OCI-LY1 (cell line): ENCODE data around the gene HINT2.

Experiments
- H2AFZ ChIP-seq: fragments of 200-600 bp; sonication (generic), shearing (Covaris generic); 2 replicates; pipeline ENCODE4 v1.6.0; 2014; ENCODE audit warnings: antibody characterized with exemption, mild to moderate bottlenecking, low read length
- H3F3A ChIP-seq: fragments of 200-600 bp; sonication (generic), shearing (Covaris generic); 2 replicates; pipeline ENCODE4 v1.6.0; 2014; ENCODE audit warnings: mild to moderate bottlenecking, antibody characterized with exemption, low read length, moderate library complexity; ENCODE audit not compliant: insufficient read depth
- H3K27ac ChIP-seq: fragments of 200-600 bp; sonication (generic); 2 replicates; pipeline ENCODE4 v1.5.1; 2014; ENCODE audit warnings: low read length, mixed run types, mild to moderate bottlenecking, low read depth; ENCODE audit not compliant: poor library complexity, severe bottlenecking
- H3K27me3 ChIP-seq: fragments of 200-600 bp; sonication (generic); 2 replicates; pipeline ENCODE4 v1.6.0; 2014; ENCODE audit warnings: antibody characterized with exemption, mild to moderate bottlenecking, low read length, moderate library complexity; ENCODE audit not compliant: insufficient read depth
- H3K36me3 ChIP-seq: fragments of 200-600 bp; sonication (generic); 2 replicates; pipeline ENCODE4 v1.6.1; 2014; ENCODE audit warnings: mild to moderate bottlenecking, antibody characterized with exemption, low read length, moderate library complexity, mixed read lengths; ENCODE audit not compliant: insufficient read depth
- H3K4me1 ChIP-seq: fragments of 200-600 bp; sonication (generic); 2 replicates; pipeline ENCODE4 v1.5.1; 2014; ENCODE audit warnings: mild to moderate bottlenecking, low read length, moderate library complexity; ENCODE audit not compliant: insufficient read depth, severe bottlenecking
- H3K4me2 ChIP-seq: fragments of 200-600 bp; sonication (generic), shearing (Covaris generic); 2 replicates; pipeline ENCODE4 v1.6.1; 2014; ENCODE audit warnings: low read length
- H3K4me3 ChIP-seq: fragments of 200-600 bp; sonication (generic); 2 replicates; pipeline ENCODE4 v1.5.1; 2014; ENCODE audit warnings: low read length, low read depth, mild to moderate bottlenecking, mixed read lengths; ENCODE audit not compliant: poor library complexity, severe bottlenecking
- H3K79me2 ChIP-seq: fragments of 200-600 bp; shearing (Covaris generic); 2 replicates; pipeline ENCODE4 v1.6.1; 2016; ENCODE audit warnings: mixed run types, low read length, mixed read lengths; ENCODE audit not compliant: insufficient read depth
- H3K9ac ChIP-seq: fragments of 200-600 bp; sonication (generic), shearing (Covaris generic); 2 replicates; pipeline ENCODE4 v1.6.1; 2014; ENCODE audit warnings: mild to moderate bottlenecking, low read length, mixed read lengths
- H3K9me2 ChIP-seq: fragments of 200-600 bp; sonication (generic), shearing (Covaris generic); 2 replicates; pipeline ENCODE4 v1.6.1; 2014; ENCODE audit warnings: low read depth, mild to moderate bottlenecking, low read length, mixed read lengths
- H3K9me3 ChIP-seq: fragments of 200-600 bp; shearing (Covaris generic); 2 replicates; pipeline ENCODE4 v1.6.1; 2014; ENCODE audit warnings: low read length, mixed read lengths
- H4K20me1 ChIP-seq: fragments of 200-600 bp; sonication (generic), shearing (Covaris generic); 2 replicates; pipeline ENCODE4 v1.6.0; 2016; ENCODE audit warnings: mild to moderate bottlenecking, low read length; ENCODE audit not compliant: insufficient read depth
- EZH2 ChIP-seq: fragments of 200-600 bp; sonication (generic), shearing (Covaris generic); IDR thresholded peaks from 2 replicates; pipeline ENCODE4 v1.8.0; 2017; ENCODE audit warnings: borderline replicate concordance, mixed run types, mild to moderate bottlenecking, antibody characterized with exemption, low read length, moderate library complexity, mixed read lengths
- TF ChIP-seq, protein P1 (sequence below): fragments of 200-600 bp; sonication (generic), shearing (Covaris generic); IDR thresholded peaks from 2 replicates; pipeline ENCODE4 v1.5.1; 2017; ENCODE audit warnings: mild to moderate bottlenecking, antibody characterized with exemption, low read length, moderate library complexity, mixed read lengths

The HINT2 gene

DNA sequence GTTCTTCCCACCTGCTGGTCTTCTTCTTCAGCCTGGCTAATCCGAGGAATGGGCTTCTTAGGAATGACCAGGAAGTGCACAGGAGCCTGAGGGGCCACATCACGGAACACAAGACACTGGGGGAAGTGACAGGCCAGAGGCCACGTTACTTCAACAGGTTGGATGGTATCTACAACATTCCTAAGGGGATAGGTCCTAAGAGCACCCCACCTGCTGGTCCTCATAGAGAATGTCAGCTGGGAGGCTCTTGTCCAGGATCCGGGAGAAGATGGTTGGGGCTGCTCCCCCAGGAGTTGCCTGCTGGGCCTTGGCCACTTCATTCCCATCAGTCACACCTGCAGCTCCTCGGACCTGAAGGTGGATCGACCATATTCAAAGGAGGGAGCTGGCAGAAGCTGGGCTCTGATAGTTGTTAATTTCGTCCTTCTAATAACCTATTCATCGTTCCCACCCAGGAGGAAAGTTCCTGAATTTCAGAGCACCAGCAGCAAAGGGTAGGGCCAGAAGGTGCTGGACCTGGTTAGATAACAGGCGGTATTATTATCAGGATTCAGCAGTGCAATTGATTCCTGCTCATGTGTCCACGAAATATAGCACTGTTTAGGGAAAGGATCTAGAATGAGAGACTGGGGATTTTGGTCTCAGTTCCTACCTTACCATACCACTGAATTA lies 1.3 kb downstream of the HINT2 start:
- Histone ChIP-seq H4K20me1 (no peaks in the 10 kb centered on the region), H3K79me2 (no peaks in the 10 kb centered on the region), H3K9me3 (no peaks in the 10 kb centered on the region), H3K27ac (peak overlapping the region; percentile 78), H3K27me3 (no peaks in the 10 kb centered on the region), H3K9me2 (no peaks in the 10 kb centered on the region), H3K4me1 (peaks cover 33% of the 10 kb centered on the region), H3K4me3 (peak overlapping the region; percentile 77), H3K4me2 (peak overlapping the region; percentile 79), H3K9ac (peak overlapping the region; percentile 91), H3F3A (no peaks in the 10 kb centered on the region), H2AFZ (no peak overlapping the region), H3K36me3 (no peaks in the 10 kb centered on the region; the same call in none of the 2 replicates)
- TF ChIP-seq, protein P1, sequence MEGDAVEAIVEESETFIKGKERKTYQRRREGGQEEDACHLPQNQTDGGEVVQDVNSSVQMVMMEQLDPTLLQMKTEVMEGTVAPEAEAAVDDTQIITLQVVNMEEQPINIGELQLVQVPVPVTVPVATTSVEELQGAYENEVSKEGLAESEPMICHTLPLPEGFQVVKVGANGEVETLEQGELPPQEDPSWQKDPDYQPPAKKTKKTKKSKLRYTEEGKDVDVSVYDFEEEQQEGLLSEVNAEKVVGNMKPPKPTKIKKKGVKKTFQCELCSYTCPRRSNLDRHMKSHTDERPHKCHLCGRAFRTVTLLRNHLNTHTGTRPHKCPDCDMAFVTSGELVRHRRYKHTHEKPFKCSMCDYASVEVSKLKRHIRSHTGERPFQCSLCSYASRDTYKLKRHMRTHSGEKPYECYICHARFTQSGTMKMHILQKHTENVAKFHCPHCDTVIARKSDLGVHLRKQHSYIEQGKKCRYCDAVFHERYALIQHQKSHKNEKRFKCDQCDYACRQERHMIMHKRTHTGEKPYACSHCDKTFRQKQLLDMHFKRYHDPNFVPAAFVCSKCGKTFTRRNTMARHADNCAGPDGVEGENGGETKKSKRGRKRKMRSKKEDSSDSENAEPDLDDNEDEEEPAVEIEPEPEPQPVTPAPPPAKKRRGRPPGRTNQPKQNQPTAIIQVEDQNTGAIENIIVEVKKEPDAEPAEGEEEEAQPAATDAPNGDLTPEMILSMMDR, result peak; percentile 41; the same call in 1 of the 2 replicates
- TF ChIP-seq EZH2, result no peak

DNA sequence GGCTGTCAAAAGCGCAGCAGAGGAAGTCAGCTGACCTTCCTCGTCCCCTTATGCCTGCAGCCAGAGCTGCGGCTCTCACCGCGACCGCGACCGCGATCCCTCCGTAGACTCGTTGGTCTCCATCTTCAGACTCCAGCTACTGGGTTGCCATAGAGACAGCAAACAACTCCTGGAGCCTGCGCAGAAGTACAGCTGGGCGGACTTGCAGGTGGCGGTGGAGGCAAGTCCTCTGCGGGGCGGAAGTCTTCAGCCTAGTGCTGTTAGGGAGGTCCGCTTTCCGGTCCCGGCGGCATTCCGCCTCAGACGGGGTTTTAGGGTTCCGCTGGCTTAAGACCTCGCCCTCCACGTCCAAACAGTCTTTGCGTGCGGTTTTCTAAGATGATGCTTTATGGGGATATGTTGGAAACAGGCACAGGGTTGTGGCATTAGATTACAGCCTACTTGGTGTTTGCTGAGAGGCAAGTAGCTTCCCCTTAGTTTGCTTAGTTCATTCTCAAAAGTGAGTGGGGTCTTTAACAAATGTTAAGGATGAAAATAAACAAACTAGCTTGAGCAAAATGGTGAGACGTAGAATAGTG lies 2.7 kb downstream of the HINT2 start, which contains the start of gene SPAG8:
TSS of gene SPAG8 (minus strand) at position 238 of the 578 bp plus-strand sequence. CDS start at position 123, 115 bp downstream.
- no peaks in the 10 kb centered on the region; the same call in none of the 2 replicates for H3K36me3 ChIP-seq
- TF ChIP-seq, protein P1, result no peak
- no peak for TF ChIP-seq EZH2
- peak within 1 kb of the TSS; percentile 58 for H3K27ac ChIP-seq
- H2AFZ ChIP-seq, result no peak within 1 kb of the TSS
- no peaks in the 10 kb centered on the region for H3K9me3 ChIP-seq
- no peaks in the 10 kb centered on the region for H3K27me3 ChIP-seq
- peak within 1 kb of the TSS; percentile 42; the same call in 1 of the 2 replicates for H3K9ac ChIP-seq
- no peaks in the 10 kb centered on the region for H4K20me1 ChIP-seq
- no peaks in the 10 kb centered on the region for H3K79me2 ChIP-seq
- no peaks in the 10 kb centered on the region for H3F3A ChIP-seq
- no peaks in the 10 kb centered on the region for H3K9me2 ChIP-seq
- H3K4me1 ChIP-seq, result peaks cover 33% of the 10 kb centered on the region
- H3K4me3 ChIP-seq, result peak within 1 kb of the TSS; percentile 59
- peak within 1 kb of the TSS; percentile 75 for H3K4me2 ChIP-seq

DNA sequence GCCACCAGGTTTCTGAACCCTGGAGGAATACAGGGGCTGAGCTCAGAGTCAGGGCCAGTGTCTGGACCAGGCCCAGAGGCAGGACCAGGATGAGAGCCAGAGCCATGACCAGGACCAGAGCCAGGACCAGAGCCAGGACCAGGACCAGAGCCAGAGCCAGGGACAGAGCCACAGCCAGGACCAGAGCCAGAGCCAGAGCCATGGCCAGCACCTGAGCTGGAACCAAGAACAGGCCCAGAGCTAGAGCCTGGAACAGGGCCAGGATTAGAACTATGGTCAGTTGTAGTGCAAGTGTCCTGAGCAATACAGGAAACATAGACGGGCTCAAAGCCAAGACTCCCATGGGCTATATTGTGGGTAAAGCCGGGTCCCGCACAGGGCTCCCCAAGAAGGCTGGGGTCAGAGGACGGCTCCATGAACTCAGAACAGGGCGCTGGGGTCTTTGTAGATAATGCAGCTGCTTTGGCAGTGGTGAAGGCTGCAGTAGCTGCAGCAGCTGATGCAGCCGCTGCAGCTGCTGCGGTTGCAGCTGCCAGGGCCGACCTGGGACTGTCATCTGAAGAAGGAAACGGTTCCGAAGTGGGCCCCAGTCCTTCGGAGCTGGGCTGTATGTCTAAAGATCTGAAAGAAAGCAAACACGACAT lies 3.3 kb downstream of the HINT2 start:
- Histone ChIP-seq H3K4me2 (peak overlapping the region; percentile 75), H3K36me3 (peaks cover 3% of the 10 kb centered on the region; the same call in 1 of the 2 replicates)
- TF ChIP-seq EZH2, result no peak
- TF ChIP-seq, protein P1, result no peak

More for the DNA sequence above, 3.3 kb downstream of the HINT2 start:
- H3K27ac ChIP-seq, result peak overlapping the region; percentile 20
- peak overlapping the region; percentile 31; the same call in 1 of the 2 replicates for H3K9ac ChIP-seq
- peaks cover 33% of the 10 kb centered on the region for H3K4me1 ChIP-seq
- no peaks in the 10 kb centered on the region for H3K9me2 ChIP-seq
- H3F3A ChIP-seq, result no peaks in the 10 kb centered on the region
- H2AFZ ChIP-seq, result no peak overlapping the region
- H3K9me3 ChIP-seq, result no peaks in the 10 kb centered on the region
- H3K4me3 ChIP-seq, result peak overlapping the region; percentile 59
- no peaks in the 10 kb centered on the region for H4K20me1 ChIP-seq
- H3K27me3 ChIP-seq, result no peaks in the 10 kb centered on the region
- no peaks in the 10 kb centered on the region for H3K79me2 ChIP-seq
